ENCODE measurements around the gene ZNF528.
A peak's percentile ranks its signal among the peaks of the same experiment; 100 is the strongest.

GRCh38 chr19:52397310-52398080 is at the start of gene ZNF528:
- no peak for TF ChIP-seq EZH2phosphoT487 (IDR thresholded peaks at IDR 0.05; ENCODE audit: unreplicated experiment)
- TF ChIP-seq POLR2AphosphoS5 (IDR thresholded peaks at IDR 0.05; ENCODE audit: low read depth), result peak; percentile 82
- no peak for TF ChIP-seq CREB1 (CRISPR knock-in tag; IDR thresholded peaks at IDR 0.05; ENCODE audit: low read depth)
- no peak for TF ChIP-seq CTCF (conservative IDR thresholded peaks at IDR 0.05; ENCODE audit: low read depth in 2 of 2)
- TF ChIP-seq EZH2 (IDR thresholded peaks at IDR 0.05; ENCODE audit: low read depth, unreplicated experiment), result no peak
- TF ChIP-seq REST (IDR thresholded peaks at IDR 0.05; ENCODE audit: unreplicated experiment), result no peak
- TF ChIP-seq JUNB (IDR thresholded peaks at IDR 0.05; ENCODE audit: unreplicated experiment), result no peak
- TF ChIP-seq ZNF462 (CRISPR knock-in tag; IDR thresholded peaks at IDR 0.05), result no peak

Data from GM23338 (cell line).